GM04503 (cell line): ENCODE measurements around the gene PTGDS.

Experiments
- DNase-seq: peaks from one replicate; pipeline ENCODE4 v3.0.0-alpha.2; 2012; ENCODE audit warnings: low read depth

The PTGDS gene

DNA sequence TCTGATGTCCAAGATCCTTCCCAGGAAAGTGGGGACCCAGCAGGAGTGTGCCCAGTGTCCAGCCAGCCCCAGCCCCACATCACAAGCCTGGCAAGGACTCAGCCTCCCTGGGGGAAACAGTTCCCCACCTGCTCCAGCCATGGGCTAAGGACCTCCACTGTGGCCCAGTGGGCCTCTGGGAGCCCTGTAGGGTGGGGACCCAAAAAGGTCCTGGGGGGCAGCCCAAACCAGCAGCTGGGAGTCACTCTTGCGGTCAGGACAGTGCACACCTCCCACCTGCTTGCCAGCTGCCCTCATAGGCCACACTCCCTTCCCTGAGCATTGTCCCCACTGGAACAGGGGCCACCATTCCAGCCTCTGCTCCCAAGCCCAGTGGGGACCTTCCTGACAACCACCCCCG is 49.1 kb downstream of the PTGDS start:
- no peak for DNase-seq

DNA sequence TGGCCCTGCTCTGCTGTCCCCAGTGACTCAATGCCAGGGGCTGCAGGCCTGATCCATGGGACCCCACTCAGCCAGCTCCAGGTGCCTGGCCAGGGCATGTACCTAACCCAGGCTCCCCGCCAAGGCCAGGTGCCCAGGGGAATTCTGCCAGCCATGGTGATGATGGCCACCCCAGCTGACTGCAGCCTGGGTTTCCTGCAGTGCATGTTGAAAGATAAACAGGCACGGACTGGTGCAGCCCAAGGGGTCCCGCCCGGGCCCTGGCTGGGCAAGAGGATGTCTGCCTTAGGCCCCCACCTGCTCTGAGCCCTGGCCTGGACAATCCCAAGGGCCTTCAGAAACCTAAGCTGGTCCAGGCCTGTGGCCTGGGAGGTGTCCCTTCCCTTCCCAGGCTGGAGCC is 49.5 kb downstream of the PTGDS start:
- no peak for DNase-seq

DNA sequence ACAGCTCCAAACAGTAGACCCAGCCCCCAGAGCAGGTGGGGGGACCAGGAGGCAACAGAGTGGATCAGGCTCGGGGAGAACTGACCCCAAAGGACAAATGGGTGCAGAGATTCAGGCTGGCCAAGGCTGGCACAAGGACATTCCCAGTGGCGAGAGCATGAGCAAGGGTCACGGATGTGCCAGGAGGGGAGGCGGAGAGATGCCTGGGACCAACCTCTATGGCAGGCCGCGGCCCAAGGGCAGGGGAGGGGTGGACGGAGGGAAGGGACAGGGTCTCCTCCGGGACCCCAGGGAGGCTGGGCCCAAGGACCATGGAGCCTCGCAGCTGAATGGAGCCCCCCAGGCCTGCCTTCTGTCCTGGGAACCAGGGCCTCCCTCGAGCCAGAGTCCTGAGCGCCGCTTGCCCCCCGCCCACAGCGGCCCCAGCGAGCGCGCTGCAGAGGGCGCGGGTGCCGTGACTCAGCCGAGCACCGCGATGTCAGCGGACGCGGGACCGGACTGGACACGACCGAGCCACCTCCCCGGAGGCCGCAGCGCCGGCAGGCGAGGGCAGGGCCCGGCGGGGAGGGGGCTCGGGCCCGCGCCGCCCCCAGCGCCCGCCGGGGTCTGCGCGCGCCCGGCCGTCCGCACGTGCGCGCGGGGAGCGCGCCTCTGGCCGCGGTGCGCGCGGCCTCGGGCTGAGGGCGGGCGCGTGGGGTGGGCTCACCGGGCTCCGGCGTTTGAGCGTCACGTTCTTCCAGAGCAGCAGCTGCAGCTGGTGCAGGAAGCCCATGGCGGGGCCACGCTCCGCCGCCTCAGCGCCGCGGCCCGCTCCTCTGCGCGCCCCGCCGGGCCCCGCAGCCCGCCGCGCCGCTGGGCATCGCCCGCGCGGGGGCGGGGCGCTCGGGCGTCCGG is 50.3 kb downstream of the PTGDS start, which contains the start of gene ABCA2:
TSS of gene ABCA2 (minus strand) at position 869 of the 894 bp plus-strand sequence. CDS start at position 772, 97 bp downstream.
- no peak for DNase-seq

DNA sequence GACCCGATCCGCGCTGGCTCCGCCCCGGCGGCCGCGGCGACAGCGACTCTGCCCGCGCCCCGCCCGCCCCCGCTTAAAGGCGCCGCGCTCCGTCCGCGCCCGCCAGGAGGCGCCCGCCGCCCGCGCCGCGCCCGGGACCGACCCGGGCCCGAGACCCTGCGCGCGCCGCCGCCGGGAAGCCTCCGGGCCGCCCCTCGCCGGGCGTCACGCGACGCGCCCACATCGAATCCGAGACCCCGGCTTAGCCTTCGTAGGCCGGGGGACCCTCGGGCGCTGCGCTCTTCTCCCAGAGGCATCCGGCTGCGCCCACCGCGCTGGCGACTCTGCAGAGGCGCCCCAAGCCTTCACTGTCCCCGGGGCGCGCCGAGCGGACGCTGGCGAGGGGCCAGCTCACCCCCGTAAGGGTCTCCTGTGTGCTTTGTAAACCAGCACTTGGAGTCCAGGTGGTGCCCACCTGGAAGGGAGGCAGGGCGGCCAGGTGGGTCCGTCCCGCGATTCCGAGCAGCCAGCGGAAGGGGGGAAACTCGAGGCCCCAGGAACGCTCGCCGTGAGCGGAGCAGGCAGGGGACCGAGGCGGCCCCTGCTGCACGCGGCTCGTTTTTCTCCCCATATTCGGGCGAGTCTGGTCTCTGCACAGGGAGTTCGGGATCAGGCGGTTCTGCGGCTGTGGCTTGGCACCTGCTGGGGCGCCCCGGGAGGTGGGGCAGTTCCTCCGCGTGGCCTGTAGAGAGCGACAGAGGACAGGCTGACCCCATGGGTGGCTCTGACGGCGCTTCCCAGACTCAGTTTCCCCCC is 51.2 kb downstream of the PTGDS start:
- no peak for DNase-seq

DNA sequence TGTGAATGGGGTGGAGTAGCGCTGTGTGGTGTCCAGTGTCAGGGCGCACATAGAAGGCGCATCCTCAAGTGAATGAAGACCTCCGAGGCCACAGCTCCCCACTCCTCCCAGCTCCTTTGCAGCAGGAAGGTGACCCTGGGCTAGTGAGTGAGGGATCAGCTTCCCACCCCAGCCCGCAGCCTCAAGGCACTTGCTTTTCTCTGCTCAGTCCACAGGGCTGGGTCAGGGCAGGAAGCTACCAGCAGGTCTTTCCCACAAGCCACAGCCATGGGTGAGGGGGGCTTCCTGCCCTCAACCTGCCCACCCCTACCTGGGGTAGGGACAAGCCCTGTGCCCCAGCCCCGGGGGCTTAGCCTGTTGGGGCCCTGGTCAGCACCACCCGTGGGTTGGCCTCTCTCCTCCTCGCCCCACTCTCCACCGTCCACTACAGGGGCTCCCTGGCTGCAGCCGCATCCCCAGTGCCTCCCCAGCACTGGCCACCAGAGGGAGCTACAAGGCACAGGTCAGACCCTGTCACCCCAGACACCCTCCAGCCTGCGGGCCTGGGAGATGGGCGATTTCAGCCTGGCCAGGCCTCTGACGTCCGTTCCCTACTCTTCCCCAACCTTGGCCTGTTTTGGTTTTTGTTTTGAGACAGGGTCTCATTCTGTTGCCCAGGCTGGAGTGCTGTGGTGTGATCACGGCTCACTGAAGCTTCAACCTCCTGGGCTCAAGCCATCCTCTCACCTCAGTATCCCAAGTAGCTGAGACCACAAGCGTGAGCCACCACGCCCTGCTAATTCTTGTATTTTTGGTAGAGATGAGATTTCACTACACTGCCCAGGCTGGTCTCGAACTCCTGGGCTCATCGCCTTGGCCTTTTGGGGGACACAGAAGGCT is 52.0 kb downstream of the PTGDS start:
- no peak for DNase-seq

DNA sequence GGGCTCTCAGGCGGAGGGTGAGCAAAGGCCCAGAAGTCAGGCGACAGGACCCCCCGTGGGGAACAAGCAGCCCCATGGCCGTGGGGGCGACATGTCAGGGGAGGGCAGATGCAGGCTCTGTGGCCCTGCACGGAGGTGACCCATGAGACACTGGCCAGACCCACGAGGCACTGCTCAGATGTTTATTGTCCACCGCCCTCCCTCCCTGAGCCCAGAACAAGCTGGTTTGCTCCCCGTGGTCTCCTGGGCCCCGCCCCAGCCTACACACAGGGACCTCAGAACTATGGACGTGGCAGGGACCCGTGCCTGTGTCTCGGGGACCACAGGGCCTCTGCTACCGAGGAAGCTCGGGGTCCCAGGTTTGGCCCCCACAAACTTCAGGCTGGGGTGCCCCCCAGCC is 52.7 kb downstream of the PTGDS start:
- no peak for DNase-seq

DNA sequence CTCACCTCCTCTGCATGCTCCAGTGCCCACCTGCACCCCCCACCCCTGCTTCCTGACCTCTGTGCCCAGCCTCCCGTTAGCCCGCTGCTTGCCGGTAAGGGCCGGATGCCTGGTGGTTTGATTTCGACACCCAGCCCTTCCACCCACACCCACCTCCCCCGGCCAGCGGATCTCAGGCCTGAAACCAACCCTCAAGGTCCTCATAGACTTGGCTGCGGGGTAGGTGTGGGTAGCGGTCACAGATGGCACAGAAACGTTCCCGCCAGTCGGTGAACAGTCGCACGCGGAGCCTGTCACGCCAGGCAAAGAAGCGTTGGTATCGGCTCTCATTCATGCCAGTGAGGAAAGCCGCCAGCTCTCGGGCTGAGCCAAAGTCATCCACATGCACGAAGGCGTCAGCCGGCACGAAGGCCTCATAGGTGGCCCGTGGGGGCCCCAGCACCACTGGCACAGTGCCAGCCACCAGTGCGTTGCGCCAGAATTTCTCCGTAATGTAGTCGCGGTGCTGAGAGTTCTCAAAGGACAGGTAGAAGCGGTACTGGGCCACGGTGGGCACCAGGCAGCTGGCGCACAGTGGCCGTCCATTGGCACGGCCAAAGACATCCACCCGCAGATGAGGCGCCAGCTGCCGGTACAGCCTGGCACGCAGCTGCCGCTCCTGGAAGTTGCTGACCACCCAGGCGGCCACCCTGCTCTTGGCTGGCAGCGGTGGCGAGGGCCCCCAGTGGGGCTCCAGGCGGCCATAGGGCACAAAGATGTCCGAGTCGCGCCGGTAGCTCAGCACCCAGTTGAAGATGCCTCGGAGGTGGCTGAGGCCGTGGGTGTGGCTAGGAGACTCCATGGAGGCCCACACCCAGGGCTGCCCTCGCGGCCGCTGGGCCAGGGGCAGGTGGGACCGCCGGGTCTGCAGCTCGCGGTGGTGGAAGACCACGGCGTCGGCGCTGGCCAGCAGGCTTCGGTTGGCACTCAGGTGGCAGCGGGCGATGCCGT is 53.5 kb downstream of the PTGDS start:
- no peak for DNase-seq
